Activated CD8-positive, alpha-beta memory T cell treated with anti-CD3 and anti-CD28 coated beads for 36 hours (primary cell): Measurements from ENCODE around the gene HOXD1. TPM values are rescaled to one million over a fixed set of nuclear protein-coding genes. Genes with fewer than 3 reads are reported as not detected.

Experiments
- CTCF ChIA-PET: fragments of 350-600 bp; sonication (Branson Sonifier 250); formaldehyde crosslinking; loops from one replicate; lab custom pipeline; 2021; ENCODE audit warnings: antibody characterized with exemption; lab: Charles Lee
- POLR2A ChIA-PET: fragments of 350-600 bp; sonication (Branson Sonifier 250); formaldehyde crosslinking; loops from one replicate; lab custom pipeline; 2021; ENCODE audit warnings: antibody characterized with exemption; lab: Charles Lee
- total RNA-seq, 2 experiments: library from RNA; stranded (reverse); gene quantifications; one replicate each; pipeline ENCODE4 v1.2.3, GENCODE V29; 2021

HOXD1 gene
- total RNA-seq, 2 experiments from 2014 or later = not detected

GRCh38 chr2:176162911-176163671 lies 25.4 kb upstream of the HOXD1 start:
- CTCF ChIA-PET = interaction anchor here (0.7 kb wide), 1 partner anchor 23 kb away, joined by 3 read pairs; no protein-coding TSS in a partner anchor
- POLR2A ChIA-PET = no interaction called here

- POLR2A ChIA-PET = no interaction called here
- CTCF ChIA-PET = no interaction called here
These were observed 24.8 kb upstream of the HOXD1 start for GRCh38 chr2:176163672-176164056.

GRCh38 chr2:176164201-176164600 lies 24.3 kb upstream of the HOXD1 start:
- ChIA-PET POLR2A (no interaction called here), CTCF (no interaction called here)

- CTCF ChIA-PET = no interaction called here
- POLR2A ChIA-PET = no interaction called here
These were observed 23.7 kb upstream of the HOXD1 start for GRCh38 chr2:176164611-176165369.

- ChIA-PET CTCF (no interaction called here), POLR2A (no interaction called here)
These were observed 23.0 kb upstream of the HOXD1 start for GRCh38 chr2:176165370-176166050.

- POLR2A ChIA-PET = no interaction called here
- CTCF ChIA-PET = no interaction called here
These were observed 22.2 kb upstream of the HOXD1 start for GRCh38 chr2:176166272-176166671.

GRCh38 chr2:176167398-176167797 lies 21.1 kb upstream of the HOXD1 start:
- ChIA-PET CTCF (interaction anchor here (1.0 kb wide), 1 partner anchor 28 kb away, joined by 4 read pairs; no protein-coding TSS in a partner anchor), POLR2A (no interaction called here)

GRCh38 chr2:176169181-176169580 lies 19.3 kb upstream of the HOXD1 start:
- POLR2A ChIA-PET = no interaction called here
- CTCF ChIA-PET = no interaction called here

- POLR2A ChIA-PET = no interaction called here
- CTCF ChIA-PET = no interaction called here
These were observed 18.8 kb upstream of the HOXD1 start for GRCh38 chr2:176169711-176170110.

GRCh38 chr2:176170602-176171305 lies 17.7 kb upstream of the HOXD1 start:
- ChIA-PET POLR2A (no interaction called here), CTCF (no interaction called here)

GRCh38 chr2:176171351-176172006 lies 17.0 kb upstream of the HOXD1 start:
- POLR2A ChIA-PET = no interaction called here
- CTCF ChIA-PET = no interaction called here

GRCh38 chr2:176172007-176172894 lies 16.2 kb upstream of the HOXD1 start:
- ChIA-PET POLR2A (no interaction called here), CTCF (no interaction called here)

GRCh38 chr2:176172895-176173566 lies 15.4 kb upstream of the HOXD1 start:
- CTCF ChIA-PET = interaction anchor here (0.7 kb wide), 1 partner anchor 85 kb away, joined by 3 read pairs; no protein-coding TSS in a partner anchor
- POLR2A ChIA-PET = no interaction called here

- POLR2A ChIA-PET = no interaction called here
- CTCF ChIA-PET = interaction anchor here (0.7 to 1.4 kb wide), 2 partner anchors 47 to 84 kb away, joined by 3 read pairs; no protein-coding TSS in a partner anchor
These were observed 14.7 kb upstream of the HOXD1 start for GRCh38 chr2:176173567-176174381.

GRCh38 chr2:176174382-176174823 lies 14.1 kb upstream of the HOXD1 start:
- ChIA-PET POLR2A (no interaction called here), CTCF (interaction anchor here (1.4 kb wide), 1 partner anchor 47 kb away, joined by 3 read pairs; no protein-coding TSS in a partner anchor)
